ENCODE measurements around the gene USP15.

Gene USP15

GRCh38 chr12:62282057-62282774 lies 22.0 kb downstream of the USP15 start:
- no peak for DNase-seq (ENCODE audit: low spot score)

- no peak for DNase-seq (ENCODE audit: low spot score)
Observed at GRCh38 chr12:62284749-62285148, 24.5 kb downstream of the USP15 start.

DNA sequence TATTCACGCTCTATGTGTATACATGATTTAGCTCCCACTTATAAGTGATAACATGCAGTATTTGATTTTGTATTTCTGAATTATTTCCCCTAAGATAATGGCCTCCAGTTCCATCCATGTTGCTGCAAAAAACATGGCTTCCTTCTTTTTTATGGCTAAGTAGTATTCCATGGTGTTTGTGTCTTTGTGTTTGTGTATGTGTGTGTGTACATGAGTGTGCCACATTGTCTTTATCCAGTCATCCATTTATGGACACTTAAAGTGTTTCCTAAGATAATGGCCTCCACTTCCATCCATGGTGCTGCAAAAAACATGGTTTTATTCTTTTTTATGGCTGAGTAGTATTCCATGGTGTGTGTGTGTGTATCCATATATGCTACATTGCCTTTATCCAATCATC lies 25.1 kb downstream of the USP15 start:
- no peak for DNase-seq (ENCODE audit: low spot score)

DNA sequence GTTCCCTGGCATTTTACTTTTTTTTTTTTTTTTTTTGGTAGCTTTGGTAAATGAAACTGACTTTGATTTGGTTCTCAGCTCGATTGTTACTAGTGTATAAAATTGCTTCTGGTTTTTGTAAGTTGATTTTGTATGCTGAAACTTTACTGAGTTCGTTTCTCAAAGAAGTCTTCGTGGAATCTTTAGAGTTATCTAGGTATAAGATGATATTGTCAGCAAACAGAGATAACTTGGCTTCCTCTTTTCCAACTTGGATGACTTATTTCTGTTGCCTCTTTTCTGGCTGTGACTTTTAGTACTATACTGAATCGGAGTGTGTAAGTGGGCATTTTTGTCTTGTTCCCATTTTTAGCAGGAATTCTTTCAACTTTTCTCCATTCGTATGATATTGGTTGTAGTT lies 28.1 kb downstream of the USP15 start:
- no peak for DNase-seq (ENCODE audit: low spot score)

- DNase-seq (ENCODE audit: low spot score) = no peak
Observed at GRCh38 chr12:62290846-62291245, 30.6 kb downstream of the USP15 start.

DNA sequence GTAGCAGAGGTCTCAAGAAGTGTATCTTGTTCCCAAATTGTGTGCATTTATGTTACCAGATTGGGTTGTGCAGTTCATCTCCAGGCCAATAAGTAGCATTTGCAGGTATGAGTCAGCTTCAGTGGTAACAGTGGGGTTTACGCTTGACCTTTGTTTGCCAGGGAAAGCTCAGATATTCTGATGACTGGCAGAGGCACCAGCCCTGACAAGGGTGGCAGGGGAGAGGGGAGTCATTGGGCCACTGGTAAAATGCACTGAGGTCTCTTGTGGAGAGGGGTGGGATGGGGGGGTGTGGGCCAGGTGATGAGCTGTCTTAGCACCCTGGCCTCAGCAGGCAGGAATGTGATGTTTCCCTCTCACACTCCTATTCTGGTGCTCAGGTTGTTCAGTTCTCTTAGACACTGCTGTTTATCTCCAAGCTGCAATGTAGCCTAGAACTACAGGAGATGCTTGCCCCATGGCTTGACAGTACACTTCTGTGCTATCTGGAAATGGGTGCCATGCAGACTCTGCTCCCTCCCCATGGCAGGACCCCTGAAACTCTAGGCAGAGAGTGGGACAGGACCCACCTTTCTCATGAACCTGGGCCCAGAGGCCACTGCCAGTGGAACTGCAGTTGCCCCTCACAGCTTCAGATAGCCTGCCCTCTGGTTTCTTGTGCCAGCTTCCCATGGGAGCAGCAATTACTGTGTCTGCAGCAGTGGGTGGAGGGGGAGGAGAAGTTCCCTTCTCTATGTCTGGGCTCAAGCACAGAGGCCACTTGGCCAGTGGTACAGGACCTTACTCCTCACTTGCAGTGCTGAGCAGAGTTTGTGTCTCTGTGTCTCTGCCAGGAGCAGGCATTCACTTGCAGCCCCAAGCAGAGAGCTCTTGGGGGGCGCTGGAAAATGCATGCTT lies 31.9 kb downstream of the USP15 start:
- no peak for DNase-seq (ENCODE audit: low spot score)

DNA sequence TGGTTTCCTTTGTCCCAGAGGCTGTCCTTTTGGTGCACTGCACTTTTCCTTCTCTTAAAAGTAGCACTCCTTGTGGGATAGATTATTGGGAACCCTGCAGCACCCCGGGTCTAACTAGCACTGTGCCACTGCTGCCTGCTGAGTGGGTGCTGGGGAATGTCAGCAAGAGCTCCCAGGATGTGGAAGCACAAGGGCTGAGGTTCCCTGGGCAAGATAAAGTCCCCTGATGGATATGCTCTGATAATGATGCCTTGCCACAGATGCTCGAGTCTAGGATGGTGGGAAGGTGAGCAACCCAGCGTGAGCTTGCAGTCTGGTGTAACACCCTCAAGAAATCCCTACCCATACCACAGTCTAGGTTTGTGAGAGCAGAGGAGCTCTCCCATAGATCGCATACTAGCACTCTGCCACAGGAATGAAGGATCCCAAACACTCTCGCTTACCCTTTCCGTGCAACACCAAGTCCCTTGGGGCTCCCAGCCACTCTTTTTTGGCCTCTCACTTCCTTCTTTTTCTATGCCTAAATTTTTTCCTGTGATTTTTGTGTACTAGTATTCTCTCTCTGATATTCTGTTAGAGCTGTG lies 32.6 kb downstream of the USP15 start:
- DNase-seq (ENCODE audit: low spot score) = no peak

GRCh38 chr12:62294378-62294777 lies 34.2 kb downstream of the USP15 start:
- DNase-seq (ENCODE audit: low spot score) = no peak

DNA sequence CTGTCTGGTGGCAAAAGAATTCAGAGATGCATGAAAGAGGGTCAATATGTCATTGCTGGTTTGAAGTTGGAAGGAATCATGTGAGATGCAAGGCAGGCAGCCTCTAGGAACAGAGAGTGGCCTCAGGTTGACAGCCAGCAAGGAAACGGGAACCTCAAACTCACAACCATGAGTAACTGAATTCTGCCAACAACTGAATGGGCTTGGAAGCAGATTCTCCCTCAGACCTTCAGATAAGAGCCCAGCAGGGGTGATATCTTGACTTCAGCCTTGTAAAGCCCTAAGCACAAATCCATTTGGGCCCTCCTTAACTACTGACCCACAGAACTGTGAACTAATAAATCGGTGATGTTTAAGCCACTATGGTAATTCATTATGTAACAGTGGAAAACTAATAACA lies 35.8 kb downstream of the USP15 start:
- DNase-seq (ENCODE audit: low spot score) = no peak

GRCh38 chr12:62297321-62297720 lies 37.1 kb downstream of the USP15 start:
- DNase-seq (ENCODE audit: low spot score) = no peak

GRCh38 chr12:62299617-62300016 lies 39.4 kb downstream of the USP15 start:
- DNase-seq (ENCODE audit: low spot score) = no peak

GRCh38 chr12:62301080-62301798 lies 41.0 kb downstream of the USP15 start:
- no peak for DNase-seq (ENCODE audit: low spot score)

DNA sequence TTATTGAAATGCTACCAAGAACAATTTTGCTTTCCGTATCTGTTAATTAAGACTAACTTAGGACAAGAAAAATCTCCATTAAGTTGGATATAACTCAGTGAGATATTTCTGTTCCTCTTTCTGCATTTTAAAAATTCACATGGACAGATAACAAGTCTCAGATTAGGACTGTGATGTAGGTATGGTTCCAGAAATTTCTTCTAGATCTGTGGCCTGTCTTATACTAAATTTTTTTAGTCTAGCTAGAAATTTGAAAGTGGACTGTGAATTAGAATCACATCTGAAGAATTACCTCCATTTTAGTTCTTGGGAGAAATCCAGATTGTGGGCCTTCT lies 41.6 kb downstream of the USP15 start:
- DNase-seq (ENCODE audit: low spot score) = no peak

- no peak for DNase-seq (ENCODE audit: low spot score)
Observed at GRCh38 chr12:62304560-62304959, 44.4 kb downstream of the USP15 start.

DNA sequence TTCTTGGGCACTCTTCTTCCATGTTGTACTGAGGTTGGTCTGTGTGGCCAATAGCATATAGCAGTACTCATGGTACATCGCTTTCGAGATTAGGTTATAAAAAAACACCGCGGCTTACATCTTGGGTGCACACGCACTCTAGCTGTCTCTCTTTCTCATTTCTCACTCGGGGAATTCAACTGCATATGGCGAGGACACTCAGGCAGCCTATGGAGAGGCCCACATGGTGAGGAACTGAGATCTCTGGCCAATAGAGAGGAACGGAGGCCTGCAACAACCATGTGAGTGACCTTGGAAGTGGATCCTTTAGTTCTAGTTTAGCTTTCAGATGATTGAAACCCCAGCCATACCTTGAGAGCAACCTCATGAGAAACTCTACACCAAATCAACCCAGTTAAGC lies 45.6 kb downstream of the USP15 start:
- DNase-seq (ENCODE audit: low spot score) = no peak

GRCh38 chr12:62306569-62307530 lies 46.6 kb downstream of the USP15 start:
- DNase-seq (ENCODE audit: low spot score) = no peak

DNA sequence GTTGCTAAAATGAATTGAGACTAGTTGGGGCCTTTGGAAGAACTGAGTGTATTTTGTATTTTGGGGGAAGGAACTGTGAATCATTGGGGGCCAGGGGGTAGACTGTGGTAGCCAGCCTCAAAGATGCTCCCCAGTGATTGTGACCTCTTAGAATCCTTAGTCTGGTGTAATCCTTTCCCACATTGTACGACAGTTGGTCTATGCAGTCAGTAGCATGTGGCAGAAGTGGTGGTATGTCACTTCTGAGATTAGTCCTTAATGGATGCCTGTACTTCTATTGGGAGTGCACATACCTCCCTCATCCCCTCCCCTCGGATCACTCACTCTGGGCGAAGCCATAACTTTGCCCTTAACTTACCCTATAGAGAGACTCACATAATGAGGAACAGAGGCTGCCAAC lies 48.0 kb downstream of the USP15 start:
- DNase-seq (ENCODE audit: low spot score) = no peak

- no peak for DNase-seq (ENCODE audit: low spot score)
Observed at GRCh38 chr12:62313727-62314380, 53.6 kb downstream of the USP15 start.

DNA sequence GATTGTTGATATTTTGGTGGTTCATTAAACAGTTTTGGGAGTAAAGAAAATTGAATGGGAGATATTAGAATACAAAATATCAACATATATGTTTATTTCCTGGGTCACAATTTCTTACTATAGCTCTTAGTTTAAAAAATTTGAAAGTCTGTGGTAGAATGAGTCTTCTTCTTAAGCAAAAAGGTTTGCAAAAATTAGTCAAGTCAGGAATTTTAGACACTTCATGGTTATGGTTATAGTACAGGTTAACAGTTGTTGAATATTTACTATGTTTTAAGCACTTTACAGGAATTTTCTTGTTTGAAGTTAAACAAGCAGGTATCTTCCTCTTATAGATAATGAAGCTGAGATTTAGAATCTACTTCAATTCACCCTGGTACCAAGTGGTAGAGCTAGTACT lies 56.8 kb downstream of the USP15 start:
- DNase-seq (ENCODE audit: low spot score) = no peak

- no peak for DNase-seq (ENCODE audit: low spot score)
Observed at GRCh38 chr12:62319058-62319457, 58.9 kb downstream of the USP15 start.

DNA sequence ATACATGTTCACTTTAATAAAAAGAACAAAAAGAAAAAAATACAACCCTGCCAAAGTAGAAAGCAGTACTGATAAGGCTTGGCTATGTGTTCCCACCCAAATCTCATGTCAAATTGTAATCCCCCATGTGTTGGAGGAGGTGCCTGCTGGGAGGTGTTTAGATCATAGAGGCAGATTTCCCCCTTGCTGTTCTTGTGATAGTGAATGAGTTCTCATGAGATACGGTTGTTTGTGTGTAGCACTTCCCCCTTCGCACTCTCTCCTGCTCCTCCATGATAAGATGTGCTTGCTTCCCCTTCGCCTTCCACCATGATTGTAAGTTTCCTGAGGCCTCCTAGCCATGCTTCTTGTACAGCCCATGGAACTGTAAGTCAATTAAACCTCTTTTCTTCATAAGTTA lies 59.9 kb downstream of the USP15 start:
- no peak for DNase-seq (ENCODE audit: low spot score)

Measured in cerebellar cortex (tissue), 1 donor.